ENCODE data around the gene FAU.

Gene FAU

DNA sequence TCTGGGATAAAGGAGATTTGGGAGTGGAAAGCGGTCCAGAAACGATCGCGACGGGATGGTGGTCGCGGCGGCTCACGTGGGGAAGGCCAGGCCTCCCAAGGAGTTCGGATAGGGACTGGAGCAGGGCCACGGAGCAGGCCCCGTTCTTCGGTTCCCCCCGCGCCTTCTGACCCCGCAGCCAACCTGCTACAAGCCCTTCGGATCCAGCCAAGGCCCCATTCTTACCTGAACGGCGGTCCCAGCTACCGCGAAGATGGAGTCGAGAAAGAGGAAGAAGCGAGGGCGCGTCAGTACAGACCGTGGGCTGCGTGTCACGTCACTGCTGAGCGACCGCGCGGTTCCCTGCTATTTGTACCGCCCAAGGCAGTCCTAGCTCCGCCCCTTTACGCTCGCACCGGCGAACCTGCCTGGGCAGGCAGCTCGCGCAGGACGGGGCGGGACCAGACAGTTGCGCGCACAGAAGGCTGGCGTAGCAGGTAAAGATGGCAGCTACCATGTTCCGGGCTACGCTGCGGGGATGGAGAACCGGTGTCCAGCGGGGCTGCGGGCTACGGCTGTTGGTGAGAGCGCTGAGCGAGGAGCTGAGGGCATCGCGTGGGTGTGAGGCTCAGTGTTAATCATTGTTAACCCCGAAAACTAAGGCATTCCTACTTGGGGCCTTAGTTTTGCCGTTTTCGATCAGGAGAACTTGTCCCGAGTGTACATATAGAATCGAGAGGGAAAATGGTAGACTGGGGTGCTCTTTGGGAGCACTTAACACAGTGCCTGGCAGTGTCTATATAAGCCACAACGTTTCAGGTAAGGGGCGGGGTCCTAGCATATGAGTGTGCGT, at the start of gene FAU, which contains the start of gene MRPL49:
FAU (minus strand) TSS at position 270 of the 832 bp plus-strand sequence. CDS start 321 bp downstream, outside the sequence.
MRPL49 (plus strand) TSS at position 457 of the 832 bp plus-strand sequence; CDS start at position 483, 26 bp downstream.
- Histone ChIP-seq H3K36me3 (ENCODE audit: control insufficient read depth, insufficient read depth, low read length) (peaks cover 49% of the 10 kb centered on the region), H3K27me3 (ENCODE audit: control insufficient read depth, insufficient read depth, low read length) (no peaks in the 10 kb centered on the region), H3K9me3 (ENCODE audit: control insufficient read depth, insufficient read depth, low read length) (no peaks in the 10 kb centered on the region), H3K4me1 (ENCODE audit: control insufficient read depth, insufficient read depth, low read length) (no peaks in the 10 kb centered on the region), H3K4me3 (ENCODE audit: low read depth, low read length) (peak within 1 kb of the TSS; percentile 100), H3K9ac (ENCODE audit: low read depth, low read length) (peak within 1 kb of the TSS; percentile 98)

- no peaks in the 10 kb centered on the region for H3K9me3 ChIP-seq (ENCODE audit: control insufficient read depth, insufficient read depth, low read length)
- H3K4me1 ChIP-seq (ENCODE audit: control insufficient read depth, insufficient read depth, low read length): peaks cover 7% of the 10 kb centered on the region
- no peak within 1 kb of the TSS for H3K9ac ChIP-seq (ENCODE audit: low read depth, low read length)
- no peaks in the 10 kb centered on the region for H3K27me3 ChIP-seq (ENCODE audit: control insufficient read depth, insufficient read depth, low read length)
- no peaks in the 10 kb centered on the region for H3K36me3 ChIP-seq (ENCODE audit: control insufficient read depth, insufficient read depth, low read length)
- H3K4me3 ChIP-seq (ENCODE audit: low read depth, low read length): no peak within 1 kb of the TSS
These were observed 48.2 kb upstream of the FAU start, which contains the start of gene SPDYC for GRCh38 chr11:65170058-65170534. Gene SPDYC, plus strand, starts transcription at chr11:65170233. Its CDS starts 1,125 bp downstream, at chr11:65171358.

DNA sequence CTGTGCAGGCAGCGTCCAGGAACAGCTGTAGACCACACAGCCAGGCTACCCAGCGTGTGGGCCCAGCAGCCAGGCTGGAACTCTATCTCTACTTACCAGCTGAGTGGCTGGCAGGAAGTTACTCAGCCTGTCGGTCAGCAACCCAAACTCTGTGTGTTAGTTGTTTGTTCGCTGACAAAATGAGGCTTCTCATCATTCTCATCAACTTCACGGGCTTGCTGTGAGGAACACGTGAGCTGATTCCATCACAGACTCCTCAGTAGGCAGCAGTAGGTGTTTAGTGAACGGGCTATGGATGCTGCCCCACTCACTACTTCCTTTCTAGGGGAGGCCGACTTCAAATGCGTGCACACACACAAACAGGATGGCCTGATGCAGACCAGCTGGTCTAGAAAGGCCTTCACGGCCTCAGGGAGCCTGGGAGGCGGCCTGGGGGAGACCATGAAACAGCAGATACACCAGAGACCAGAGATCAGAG, 47.3 kb upstream of the FAU start:
- Histone ChIP-seq H3K4me1 (ENCODE audit: control insufficient read depth, insufficient read depth, low read length) (peaks cover 7% of the 10 kb centered on the region), H3K9me3 (ENCODE audit: control insufficient read depth, insufficient read depth, low read length) (no peaks in the 10 kb centered on the region), H3K36me3 (ENCODE audit: control insufficient read depth, insufficient read depth, low read length) (no peaks in the 10 kb centered on the region), H3K4me3 (ENCODE audit: low read depth, low read length) (no peak overlapping the region), H3K9ac (ENCODE audit: low read depth, low read length) (no peak overlapping the region), H3K27me3 (ENCODE audit: control insufficient read depth, insufficient read depth, low read length) (no peaks in the 10 kb centered on the region)

DNA sequence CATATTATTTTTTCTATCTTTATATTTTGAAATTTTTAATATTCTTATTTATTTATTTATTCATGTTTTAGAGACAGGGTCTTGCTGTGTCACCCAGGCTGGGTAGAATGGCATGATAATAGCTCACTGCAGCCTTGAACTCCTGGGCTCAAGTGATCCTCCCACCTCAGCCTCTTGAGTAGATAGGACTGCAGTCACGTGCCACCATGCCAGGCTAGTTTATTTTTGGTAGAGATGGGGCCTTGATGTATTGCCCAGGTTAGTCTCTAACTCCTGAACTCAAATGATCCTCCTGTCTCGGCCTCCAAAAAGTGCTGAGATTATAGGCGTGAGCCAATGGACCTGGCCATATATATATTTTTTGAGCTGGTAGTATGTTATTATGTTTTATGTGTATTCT, 45.7 kb upstream of the FAU start:
- Histone ChIP-seq H3K36me3 (ENCODE audit: control insufficient read depth, insufficient read depth, low read length) (no peaks in the 10 kb centered on the region), H3K4me1 (ENCODE audit: control insufficient read depth, insufficient read depth, low read length) (peaks cover 7% of the 10 kb centered on the region), H3K9ac (ENCODE audit: low read depth, low read length) (no peak overlapping the region), H3K4me3 (ENCODE audit: low read depth, low read length) (no peak overlapping the region), H3K27me3 (ENCODE audit: control insufficient read depth, insufficient read depth, low read length) (no peaks in the 10 kb centered on the region), H3K9me3 (ENCODE audit: control insufficient read depth, insufficient read depth, low read length) (no peaks in the 10 kb centered on the region)

- Histone ChIP-seq H3K36me3 (ENCODE audit: control insufficient read depth, insufficient read depth, low read length) (no peaks in the 10 kb centered on the region), H3K9ac (ENCODE audit: low read depth, low read length) (no peak overlapping the region), H3K9me3 (ENCODE audit: control insufficient read depth, insufficient read depth, low read length) (no peaks in the 10 kb centered on the region), H3K4me1 (ENCODE audit: control insufficient read depth, insufficient read depth, low read length) (peaks cover 7% of the 10 kb centered on the region), H3K4me3 (ENCODE audit: low read depth, low read length) (no peak overlapping the region), H3K27me3 (ENCODE audit: control insufficient read depth, insufficient read depth, low read length) (no peaks in the 10 kb centered on the region)
These were observed 45.0 kb upstream of the FAU start for GRCh38 chr11:65166893-65167292.

DNA sequence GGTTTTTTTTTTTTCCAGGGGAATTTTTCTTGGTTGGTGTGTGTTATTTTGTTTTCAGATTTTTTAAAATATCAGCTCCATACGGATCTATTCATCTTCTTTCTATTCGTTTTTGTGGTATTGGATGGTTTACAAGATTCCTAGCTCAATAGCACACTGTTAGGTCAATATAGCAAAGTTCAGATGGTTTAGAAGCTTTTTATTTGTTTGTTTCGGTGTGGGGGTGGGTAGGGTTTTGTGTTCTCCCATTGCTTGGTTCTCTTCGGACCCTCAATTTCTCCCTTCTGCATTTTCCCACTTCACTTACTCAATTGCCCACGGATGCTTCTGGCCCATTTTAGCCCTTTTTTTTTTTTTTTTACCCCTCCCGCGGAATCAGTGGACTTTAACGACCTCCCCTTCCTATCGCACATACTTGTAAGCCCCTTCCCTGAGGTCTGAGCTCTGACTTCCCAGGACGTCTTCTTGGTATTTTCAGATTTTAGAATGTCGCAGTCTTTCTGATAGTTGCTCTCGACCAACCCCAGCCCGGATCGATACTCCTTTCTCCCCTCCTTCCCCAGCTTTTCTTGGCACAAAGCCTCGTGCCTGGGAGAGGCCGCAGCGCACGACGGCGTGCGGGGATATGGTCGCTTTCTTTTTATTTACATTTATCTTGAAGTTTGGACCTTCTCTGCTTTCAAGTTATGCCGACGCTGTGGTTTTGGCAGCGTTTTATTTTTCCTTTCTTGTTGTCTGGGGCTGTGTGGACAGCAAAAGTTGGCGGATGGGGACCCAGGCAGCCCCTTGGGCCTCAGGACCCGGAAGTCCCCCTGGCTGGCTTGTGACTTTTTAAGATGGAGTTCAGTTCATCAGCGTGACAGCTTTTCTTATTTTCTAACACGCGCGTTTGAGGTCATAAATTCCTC, 43.7 kb upstream of the FAU start:
- H3K4me1 ChIP-seq (ENCODE audit: control insufficient read depth, insufficient read depth, low read length): peaks cover 7% of the 10 kb centered on the region
- H3K36me3 ChIP-seq (ENCODE audit: control insufficient read depth, insufficient read depth, low read length): no peaks in the 10 kb centered on the region
- H3K27me3 ChIP-seq (ENCODE audit: control insufficient read depth, insufficient read depth, low read length): no peaks in the 10 kb centered on the region
- peak overlapping the region; percentile 47 for H3K9ac ChIP-seq (ENCODE audit: low read depth, low read length)
- no peak overlapping the region for H3K4me3 ChIP-seq (ENCODE audit: low read depth, low read length)
- H3K9me3 ChIP-seq (ENCODE audit: control insufficient read depth, insufficient read depth, low read length): no peaks in the 10 kb centered on the region

DNA sequence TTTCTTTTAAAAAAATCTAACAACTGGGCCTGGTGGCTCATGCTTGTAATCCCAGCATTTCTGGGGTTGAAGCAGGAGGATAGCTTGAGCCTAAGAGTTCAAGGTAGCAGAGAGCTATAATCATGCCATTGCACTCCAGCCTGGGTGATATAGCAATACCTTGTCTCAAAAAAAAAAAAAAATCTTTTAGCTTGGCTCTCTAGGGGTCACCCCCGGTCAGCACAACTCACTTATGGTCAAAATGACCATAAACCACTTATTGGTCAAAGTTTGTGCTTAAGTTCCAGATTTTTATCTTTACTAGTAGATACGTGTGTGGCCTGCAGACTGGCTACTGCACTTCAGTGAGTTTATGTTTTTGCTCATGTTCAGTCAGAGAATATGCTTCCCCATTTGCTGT, 41.8 kb upstream of the FAU start:
- H3K36me3 ChIP-seq (ENCODE audit: control insufficient read depth, insufficient read depth, low read length): no peaks in the 10 kb centered on the region
- H3K4me1 ChIP-seq (ENCODE audit: control insufficient read depth, insufficient read depth, low read length): peaks cover 2% of the 10 kb centered on the region
- no peaks in the 10 kb centered on the region for H3K27me3 ChIP-seq (ENCODE audit: control insufficient read depth, insufficient read depth, low read length)
- no peak overlapping the region for H3K9ac ChIP-seq (ENCODE audit: low read depth, low read length)
- no peak overlapping the region for H3K4me3 ChIP-seq (ENCODE audit: low read depth, low read length)
- no peaks in the 10 kb centered on the region for H3K9me3 ChIP-seq (ENCODE audit: control insufficient read depth, insufficient read depth, low read length)

GRCh38 chr11:65160643-65161042, 38.7 kb upstream of the FAU start:
- Histone ChIP-seq H3K9me3 (ENCODE audit: control insufficient read depth, insufficient read depth, low read length) (no peaks in the 10 kb centered on the region), H3K27me3 (ENCODE audit: control insufficient read depth, insufficient read depth, low read length) (no peaks in the 10 kb centered on the region), H3K4me3 (ENCODE audit: low read depth, low read length) (no peak overlapping the region), H3K36me3 (ENCODE audit: control insufficient read depth, insufficient read depth, low read length) (no peaks in the 10 kb centered on the region), H3K4me1 (ENCODE audit: control insufficient read depth, insufficient read depth, low read length) (peaks cover 2% of the 10 kb centered on the region), H3K9ac (ENCODE audit: low read depth, low read length) (no peak overlapping the region)

DNA sequence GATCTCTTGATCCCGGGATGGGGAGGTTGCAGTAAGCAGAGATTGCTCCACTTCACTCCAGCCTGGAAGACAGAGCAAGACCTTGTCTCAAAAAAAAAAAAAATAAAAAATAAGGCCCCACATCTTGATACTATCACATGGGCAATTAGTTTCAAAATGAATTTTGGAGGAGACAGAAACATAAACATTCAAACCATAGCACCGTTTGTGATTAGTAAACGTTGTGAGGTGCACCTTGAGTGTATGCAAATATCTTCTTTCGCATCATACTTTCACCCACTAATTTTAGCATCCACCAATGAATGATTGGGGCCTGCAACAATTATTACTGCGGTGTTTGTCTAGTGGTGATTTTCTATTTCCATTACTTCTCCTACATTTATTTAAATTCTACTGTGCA, 37.1 kb upstream of the FAU start:
- Histone ChIP-seq H3K4me3 (ENCODE audit: low read depth, low read length) (no peak overlapping the region), H3K36me3 (ENCODE audit: control insufficient read depth, insufficient read depth, low read length) (no peaks in the 10 kb centered on the region), H3K27me3 (ENCODE audit: control insufficient read depth, insufficient read depth, low read length) (no peaks in the 10 kb centered on the region), H3K9me3 (ENCODE audit: control insufficient read depth, insufficient read depth, low read length) (no peaks in the 10 kb centered on the region), H3K9ac (ENCODE audit: low read depth, low read length) (no peak overlapping the region), H3K4me1 (ENCODE audit: control insufficient read depth, insufficient read depth, low read length) (no peaks in the 10 kb centered on the region)

DNA sequence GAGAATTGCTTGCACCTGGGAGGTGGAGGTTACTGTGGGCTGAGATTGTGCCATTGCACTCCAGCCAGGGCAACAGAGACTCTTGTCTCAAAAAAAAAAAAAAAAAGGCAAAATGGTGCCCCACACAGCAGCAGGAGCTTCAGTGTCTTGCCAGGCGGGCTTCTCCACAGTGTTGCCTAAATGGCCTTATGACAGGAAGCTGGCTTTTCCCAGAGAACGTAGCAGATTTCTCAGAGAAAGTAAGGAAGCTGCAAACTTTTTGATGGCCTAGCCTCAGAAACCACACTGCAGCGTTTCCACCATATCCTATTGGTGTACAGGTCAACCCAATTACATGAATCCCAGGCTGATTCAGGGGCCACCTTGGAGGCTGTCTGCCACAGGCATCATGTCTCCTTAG, 35.4 kb upstream of the FAU start:
- no peak overlapping the region for H3K4me3 ChIP-seq (ENCODE audit: low read depth, low read length)
- H3K36me3 ChIP-seq (ENCODE audit: control insufficient read depth, insufficient read depth, low read length): no peaks in the 10 kb centered on the region
- no peaks in the 10 kb centered on the region for H3K4me1 ChIP-seq (ENCODE audit: control insufficient read depth, insufficient read depth, low read length)
- H3K9ac ChIP-seq (ENCODE audit: low read depth, low read length): no peak overlapping the region
- no peaks in the 10 kb centered on the region for H3K9me3 ChIP-seq (ENCODE audit: control insufficient read depth, insufficient read depth, low read length)
- no peaks in the 10 kb centered on the region for H3K27me3 ChIP-seq (ENCODE audit: control insufficient read depth, insufficient read depth, low read length)

DNA sequence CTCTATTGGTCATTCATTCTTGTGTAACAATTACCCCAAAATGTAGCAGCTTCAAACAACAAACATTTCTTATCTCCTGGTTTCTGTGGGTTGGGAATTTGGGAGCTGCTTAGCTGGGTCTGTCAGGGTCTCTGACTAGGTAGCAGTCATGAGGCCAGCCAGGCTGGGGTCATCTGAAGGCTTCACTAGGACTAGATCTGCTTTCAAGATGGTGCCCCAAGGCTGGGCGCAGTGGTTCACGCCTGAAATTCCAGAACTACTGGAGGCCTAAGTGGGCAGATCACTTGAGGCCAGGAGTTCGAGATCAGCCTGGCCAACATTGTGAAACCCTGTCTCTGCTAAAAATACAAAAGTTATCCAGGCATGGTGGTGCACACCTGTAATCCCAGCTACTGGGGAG, 35.0 kb upstream of the FAU start:
- Histone ChIP-seq H3K4me3 (ENCODE audit: low read depth, low read length) (no peak overlapping the region), H3K27me3 (ENCODE audit: control insufficient read depth, insufficient read depth, low read length) (no peaks in the 10 kb centered on the region), H3K36me3 (ENCODE audit: control insufficient read depth, insufficient read depth, low read length) (no peaks in the 10 kb centered on the region), H3K4me1 (ENCODE audit: control insufficient read depth, insufficient read depth, low read length) (no peaks in the 10 kb centered on the region), H3K9ac (ENCODE audit: low read depth, low read length) (no peak overlapping the region), H3K9me3 (ENCODE audit: control insufficient read depth, insufficient read depth, low read length) (no peaks in the 10 kb centered on the region)

All from iPS-15b (cell line).